Ectodermal cell (in vitro differentiated cells): ENCODE data around the gene AASDH.

Experiments
- H3K27ac ChIP-seq: 2 replicates; pipeline ENCODE4 v1.7.0; 2013; ENCODE audit warnings: mild to moderate bottlenecking, low read depth, low read length; ENCODE audit not compliant: insufficient read depth, poor library complexity, severe bottlenecking
- H3K27me3 ChIP-seq: 2 replicates; pipeline ENCODE4 v1.7.0; 2013; ENCODE audit warnings: mild to moderate bottlenecking, low read length; ENCODE audit not compliant: insufficient read depth, control insufficient read depth, poor library complexity, severe bottlenecking
- H3K36me3 ChIP-seq: one replicate; pipeline ENCODE4 v1.7.0; 2013; ENCODE audit warnings: low read length; ENCODE audit not compliant: control insufficient read depth, insufficient read depth
- H3K4me1 ChIP-seq: one replicate; pipeline ENCODE4 v1.7.0; 2013; ENCODE audit warnings: low read length; ENCODE audit not compliant: control insufficient read depth, insufficient read depth
- H3K4me3 ChIP-seq: 2 replicates; pipeline ENCODE4 v1.7.0; 2013; ENCODE audit warnings: low read depth, low read length, control low read depth; ENCODE audit not compliant: insufficient read depth
- H3K9me3 ChIP-seq: 2 replicates; pipeline ENCODE4 v1.7.0; 2013; ENCODE audit warnings: mild to moderate bottlenecking, low read length, moderate library complexity; ENCODE audit not compliant: control insufficient read depth
- WGBS, 2 experiments: methylation state at CpG; one replicate each; pipeline ENCODE4 v1.1.7; 2013; ENCODE audit warnings: missing lambda C conversion rate in 2 of 2; 5-methylcytosine and 5-hydroxymethylcytosine counted together

The AASDH gene

GRCh38 chr4:56307423-56307822, 79.9 kb downstream of the AASDH start:
- no peaks in the 10 kb centered on the region for H3K4me1 ChIP-seq
- H3K27ac ChIP-seq, result no peak overlapping the region
- no peak overlapping the region for H3K4me3 ChIP-seq
- 91 to 93% methylated on average over 3 of the region's 3 CpGs for WGBS, 2 experiments
- H3K27me3 ChIP-seq, result no peaks in the 10 kb centered on the region
- H3K36me3 ChIP-seq, result peaks cover 8% of the 10 kb centered on the region
- no peaks in the 10 kb centered on the region for H3K9me3 ChIP-seq

- Histone ChIP-seq H3K27me3 (no peaks in the 10 kb centered on the region), H3K27ac (no peak overlapping the region), H3K4me1 (peaks cover 6% of the 10 kb centered on the region), H3K4me3 (no peak overlapping the region), H3K36me3 (peaks cover 8% of the 10 kb centered on the region), H3K9me3 (no peaks in the 10 kb centered on the region)
- 92 to 96% methylated on average over 1 of the region's 1 CpG for WGBS, 2 experiments
Observed at GRCh38 chr4:56305390-56305789, 81.9 kb downstream of the AASDH start.

GRCh38 chr4:56303921-56304320, 83.4 kb downstream of the AASDH start:
- 89 to 94% methylated on average over 2 of the region's 2 CpGs for WGBS, 2 experiments
- no peaks in the 10 kb centered on the region for H3K27me3 ChIP-seq
- H3K4me1 ChIP-seq, result peaks cover 6% of the 10 kb centered on the region
- no peaks in the 10 kb centered on the region for H3K9me3 ChIP-seq
- peaks cover 8% of the 10 kb centered on the region for H3K36me3 ChIP-seq
- H3K4me3 ChIP-seq, result no peak overlapping the region
- H3K27ac ChIP-seq, result no peak overlapping the region

GRCh38 chr4:56302760-56303159, 84.5 kb downstream of the AASDH start:
- Histone ChIP-seq H3K9me3 (no peaks in the 10 kb centered on the region), H3K27me3 (no peaks in the 10 kb centered on the region), H3K4me1 (peaks cover 14% of the 10 kb centered on the region), H3K36me3 (peaks cover 3% of the 10 kb centered on the region), H3K27ac (no peak overlapping the region), H3K4me3 (no peak overlapping the region)
- WGBS, 2 experiments, result 65 to 75% methylated on average over 1 to 3 of the region's 3 CpGs

- WGBS, 2 experiments, result 88 to 91% methylated on average over 8 of the region's 8 CpGs
- Histone ChIP-seq H3K36me3 (no peaks in the 10 kb centered on the region), H3K27me3 (no peaks in the 10 kb centered on the region), H3K27ac (no peak overlapping the region), H3K4me3 (no peak overlapping the region), H3K9me3 (no peaks in the 10 kb centered on the region), H3K4me1 (peaks cover 17% of the 10 kb centered on the region)
Observed at GRCh38 chr4:56301997-56302496, 85.2 kb downstream of the AASDH start.

- Histone ChIP-seq H3K4me3 (no peak overlapping the region), H3K27ac (no peak overlapping the region), H3K27me3 (no peaks in the 10 kb centered on the region), H3K36me3 (no peaks in the 10 kb centered on the region), H3K4me1 (peaks cover 24% of the 10 kb centered on the region), H3K9me3 (no peaks in the 10 kb centered on the region)
- 49 to 51% methylated on average over 10 of the region's 10 CpGs for WGBS, 2 experiments
Observed at GRCh38 chr4:56301181-56301996, 85.9 kb downstream of the AASDH start.

GRCh38 chr4:56298236-56298635, 89.1 kb downstream of the AASDH start:
- Histone ChIP-seq H3K36me3 (no peaks in the 10 kb centered on the region), H3K4me3 (no peak overlapping the region), H3K27ac (no peak overlapping the region), H3K4me1 (peaks cover 30% of the 10 kb centered on the region), H3K9me3 (no peaks in the 10 kb centered on the region), H3K27me3 (no peaks in the 10 kb centered on the region)
- WGBS, 2 experiments, result 91% methylated on average over 3 of the region's 3 CpGs

- Histone ChIP-seq H3K36me3 (no peaks in the 10 kb centered on the region), H3K27me3 (no peaks in the 10 kb centered on the region), H3K27ac (peak overlapping the region; percentile 16), H3K4me3 (no peak overlapping the region), H3K4me1 (peaks cover 30% of the 10 kb centered on the region), H3K9me3 (no peaks in the 10 kb centered on the region)
- WGBS, 2 experiments, result 5 to 10% methylated on average over 2 of the region's 2 CpGs
Observed at GRCh38 chr4:56297776-56298175, 89.5 kb downstream of the AASDH start.

- Histone ChIP-seq H3K4me1 (peaks cover 29% of the 10 kb centered on the region), H3K4me3 (no peak overlapping the region), H3K27ac (no peak overlapping the region), H3K36me3 (no peaks in the 10 kb centered on the region), H3K9me3 (no peaks in the 10 kb centered on the region), H3K27me3 (no peaks in the 10 kb centered on the region)
- WGBS, 2 experiments, result 51 to 53% methylated on average over 3 of the region's 3 CpGs
Observed at GRCh38 chr4:56296526-56296925, 90.8 kb downstream of the AASDH start.

- Histone ChIP-seq H3K27me3 (no peaks in the 10 kb centered on the region), H3K36me3 (no peaks in the 10 kb centered on the region), H3K4me1 (peaks cover 19% of the 10 kb centered on the region), H3K27ac (no peak overlapping the region), H3K4me3 (no peak overlapping the region), H3K9me3 (no peaks in the 10 kb centered on the region)
Observed at GRCh38 chr4:56293121-56293520, 94.2 kb downstream of the AASDH start.
